GM21737 (cell line): ENCODE results near the gene PI16.
A peak's percentile ranks its signal among the peaks of the same experiment; 100 is the strongest.

Source experiments
- ATAC-seq: cut with Tn5 transposase; IDR thresholded peaks from one replicate; pipeline ENCODE4 v1.9.1; 2021; ENCODE audit warnings: mild to moderate bottlenecking, moderate library complexity; ENCODE audit not compliant: unreplicated experiment

PI16 gene, protein sequence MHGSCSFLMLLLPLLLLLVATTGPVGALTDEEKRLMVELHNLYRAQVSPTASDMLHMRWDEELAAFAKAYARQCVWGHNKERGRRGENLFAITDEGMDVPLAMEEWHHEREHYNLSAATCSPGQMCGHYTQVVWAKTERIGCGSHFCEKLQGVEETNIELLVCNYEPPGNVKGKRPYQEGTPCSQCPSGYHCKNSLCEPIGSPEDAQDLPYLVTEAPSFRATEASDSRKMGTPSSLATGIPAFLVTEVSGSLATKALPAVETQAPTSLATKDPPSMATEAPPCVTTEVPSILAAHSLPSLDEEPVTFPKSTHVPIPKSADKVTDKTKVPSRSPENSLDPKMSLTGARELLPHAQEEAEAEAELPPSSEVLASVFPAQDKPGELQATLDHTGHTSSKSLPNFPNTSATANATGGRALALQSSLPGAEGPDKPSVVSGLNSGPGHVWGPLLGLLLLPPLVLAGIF

DNA sequence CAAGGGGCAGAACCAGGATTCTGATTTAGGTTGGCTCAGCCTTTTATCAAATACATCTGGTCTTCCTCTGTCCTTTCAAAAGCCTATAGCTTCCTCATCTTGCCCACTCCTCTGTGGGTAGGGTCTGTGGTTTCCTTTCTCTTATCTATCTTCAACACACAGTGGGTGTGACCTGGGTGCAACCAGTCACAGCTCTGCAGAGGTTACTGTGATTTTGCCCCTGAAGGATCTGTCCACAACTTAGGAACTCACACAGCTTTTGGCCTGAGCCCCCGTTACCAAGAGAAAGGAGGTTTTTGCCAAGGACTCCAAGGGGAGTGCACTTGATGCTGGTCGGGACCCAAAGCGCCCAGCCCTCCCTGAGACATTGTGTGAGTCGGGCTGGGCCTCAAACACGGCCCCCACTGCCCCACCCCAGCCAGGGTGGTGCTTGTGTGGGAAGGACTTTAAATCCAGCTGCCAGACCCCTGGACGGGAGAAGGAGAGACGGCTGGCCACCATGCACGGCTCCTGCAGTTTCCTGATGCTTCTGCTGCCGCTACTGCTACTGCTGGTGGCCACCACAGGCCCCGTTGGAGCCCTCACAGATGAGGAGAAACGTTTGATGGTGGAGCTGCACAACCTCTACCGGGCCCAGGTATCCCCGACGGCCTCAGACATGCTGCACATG, at the start of gene PI16:
Gene PI16, plus strand, starts transcription at position 477 of the 670 bp plus-strand sequence. Its CDS starts 23 bp downstream, at position 500.
- no peak for ATAC-seq

DNA sequence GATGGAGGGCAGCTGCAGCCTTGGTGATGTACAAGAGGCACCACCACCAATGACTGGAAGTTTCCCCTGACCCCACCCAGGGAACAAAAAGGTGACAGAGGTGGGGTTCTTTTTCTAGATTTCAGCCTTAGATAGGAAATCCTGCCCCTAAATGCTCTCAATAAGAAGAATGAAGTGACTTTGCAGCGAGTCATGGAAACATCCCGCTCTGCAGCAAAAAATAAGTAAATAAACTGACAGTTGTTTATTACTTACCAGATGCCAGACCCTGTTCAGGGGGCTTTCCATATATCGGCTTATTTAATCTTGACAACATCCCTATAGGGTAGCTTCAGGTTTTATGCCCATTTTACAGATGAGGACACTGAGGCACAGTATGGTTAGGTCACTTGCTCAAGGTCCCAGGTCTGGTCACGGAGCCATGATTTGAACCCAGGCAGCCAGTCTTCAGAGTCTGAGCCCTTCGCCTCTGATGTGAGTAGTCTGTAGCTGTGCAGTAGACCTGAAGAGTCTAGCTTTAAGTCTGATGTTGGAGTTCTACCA, 49.6 kb upstream of the PI16 start:
- no peak for ATAC-seq

DNA sequence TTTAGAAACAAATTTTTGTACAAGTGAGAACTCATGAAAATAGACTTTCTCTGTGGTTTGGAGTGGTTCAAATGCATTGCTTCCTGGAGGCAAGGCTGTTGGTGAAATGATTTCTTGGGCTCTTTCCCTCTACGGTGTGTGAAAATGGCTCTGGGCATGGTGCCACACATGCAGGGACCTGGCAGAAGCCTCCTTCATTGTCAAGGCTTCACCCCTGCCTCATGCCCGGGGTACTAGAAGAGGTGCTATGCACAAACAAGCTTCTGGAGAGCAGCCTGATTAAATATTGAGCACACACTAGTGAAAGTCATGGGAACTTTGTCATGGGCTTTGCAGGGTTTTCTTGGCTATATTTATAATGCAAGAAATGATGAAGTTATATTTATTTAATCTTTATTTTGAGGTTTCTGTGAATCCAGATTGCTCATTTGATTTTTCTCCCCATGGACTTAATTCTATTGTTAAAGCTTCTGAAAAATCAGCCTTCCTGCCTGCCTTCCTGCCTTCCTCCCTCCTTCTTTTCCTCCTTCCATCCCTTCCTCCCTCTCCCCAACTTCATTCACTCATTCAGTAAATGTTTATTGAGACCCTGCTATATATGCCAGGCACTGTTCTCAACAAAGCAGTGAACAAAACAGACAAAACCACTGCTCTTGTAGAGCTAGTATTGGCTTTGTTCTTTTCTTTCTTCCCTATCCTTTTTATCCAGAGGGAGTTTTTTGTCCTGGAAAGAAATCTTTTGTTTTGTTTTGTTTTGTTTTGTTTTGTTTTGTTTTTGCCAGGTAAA, 47.8 kb upstream of the PI16 start:
- no peak for ATAC-seq

DNA sequence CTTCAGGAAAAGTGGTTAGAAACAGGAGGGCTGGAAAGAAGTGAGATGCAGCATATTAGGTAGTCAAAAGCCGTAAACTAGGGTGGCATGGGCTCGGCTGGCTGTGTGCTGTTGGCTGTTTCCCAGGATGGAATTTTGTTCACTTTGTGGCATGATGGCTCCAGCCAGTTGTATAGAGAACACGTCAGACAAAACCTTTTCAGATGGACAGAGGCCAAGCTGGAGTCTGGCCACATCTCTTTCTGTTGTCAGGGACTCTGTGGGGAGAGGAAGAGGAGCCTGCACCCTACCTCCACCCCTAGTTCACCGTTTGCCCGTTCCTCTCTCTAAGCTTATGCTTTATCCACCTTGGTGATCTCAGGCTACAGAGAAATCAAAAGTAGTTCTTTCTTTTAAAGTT, 46.8 kb upstream of the PI16 start:
- ATAC-seq = no peak

DNA sequence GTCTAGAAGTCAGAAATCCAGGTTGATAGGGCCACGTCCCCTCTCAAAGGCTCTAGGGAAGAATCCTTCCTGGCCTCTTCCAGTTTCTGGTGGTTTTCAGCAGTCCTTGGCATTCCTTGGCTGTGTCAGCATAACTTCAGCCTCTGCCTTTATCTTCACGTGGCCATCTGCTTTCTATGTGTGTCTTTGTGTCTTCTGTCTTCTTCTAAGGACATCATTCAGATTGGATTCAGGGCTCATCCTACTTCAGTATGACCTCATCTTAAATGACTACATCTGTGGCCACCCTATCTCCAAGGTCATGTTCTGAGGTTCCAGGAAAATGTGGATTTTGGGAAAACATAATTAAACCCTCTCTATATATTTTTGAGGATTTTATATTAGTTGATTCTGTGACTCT, 45.8 kb upstream of the PI16 start:
- ATAC-seq = no peak

DNA sequence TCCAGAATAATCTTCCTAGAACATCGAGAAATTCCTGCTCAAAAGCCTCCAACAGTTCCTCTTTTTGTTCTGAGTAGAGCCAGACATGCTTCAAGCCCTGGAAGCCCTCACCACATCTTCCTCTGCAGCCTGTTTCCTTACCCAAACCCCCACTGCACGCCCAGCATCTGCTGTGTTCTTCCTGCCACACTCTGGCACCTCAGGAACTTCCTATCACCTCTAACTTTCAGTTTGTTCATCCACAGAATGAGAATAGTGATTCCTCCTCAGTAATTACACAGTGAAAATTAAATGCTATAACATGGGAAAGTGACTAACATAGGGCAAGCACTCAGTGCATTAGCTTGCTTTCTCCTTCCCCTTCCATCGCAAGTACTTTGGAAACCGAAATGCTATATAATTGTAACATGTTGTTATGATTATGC, 42.5 kb upstream of the PI16 start:
- peak; percentile 14 for ATAC-seq

DNA sequence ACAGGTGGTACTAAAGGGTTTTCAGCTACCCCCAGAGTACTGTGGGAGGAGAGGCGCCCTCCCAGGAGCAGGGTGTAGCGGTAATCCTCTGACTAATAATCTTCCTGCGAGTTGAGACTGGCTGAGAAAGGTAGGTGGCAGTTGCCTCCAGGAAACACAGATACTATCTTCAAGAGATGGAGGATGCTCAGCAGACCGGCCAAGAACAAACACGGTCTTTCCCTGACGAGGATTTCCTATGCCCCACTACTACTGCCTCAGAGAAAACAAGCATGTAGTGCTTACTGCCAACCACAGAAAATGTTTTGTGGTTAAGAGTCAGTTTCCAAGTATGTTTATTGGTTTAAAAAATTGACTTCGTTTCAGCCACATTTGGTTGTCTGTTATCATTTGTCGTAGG, 42.0 kb upstream of the PI16 start:
- ATAC-seq = peak; percentile 85

DNA sequence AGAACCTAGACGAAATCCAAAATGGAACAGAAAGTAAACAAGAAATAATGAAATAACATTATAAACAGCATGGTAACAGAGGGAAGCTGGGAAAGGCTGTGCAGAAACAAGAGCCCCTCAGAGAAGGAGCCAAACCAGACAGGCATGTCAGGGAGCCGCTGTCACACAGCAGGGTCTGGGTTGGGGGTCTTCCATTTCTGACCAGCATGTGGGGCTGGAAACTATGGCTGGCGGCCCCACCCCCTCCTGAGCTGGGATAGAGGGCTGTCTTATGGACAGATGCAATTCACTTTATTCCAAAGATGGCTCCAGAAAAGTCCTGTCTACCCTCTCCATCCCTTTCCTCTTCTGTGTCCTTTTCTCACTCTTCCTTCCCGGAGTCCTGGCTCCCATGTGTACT, 41.5 kb upstream of the PI16 start:
- ATAC-seq = no peak

DNA sequence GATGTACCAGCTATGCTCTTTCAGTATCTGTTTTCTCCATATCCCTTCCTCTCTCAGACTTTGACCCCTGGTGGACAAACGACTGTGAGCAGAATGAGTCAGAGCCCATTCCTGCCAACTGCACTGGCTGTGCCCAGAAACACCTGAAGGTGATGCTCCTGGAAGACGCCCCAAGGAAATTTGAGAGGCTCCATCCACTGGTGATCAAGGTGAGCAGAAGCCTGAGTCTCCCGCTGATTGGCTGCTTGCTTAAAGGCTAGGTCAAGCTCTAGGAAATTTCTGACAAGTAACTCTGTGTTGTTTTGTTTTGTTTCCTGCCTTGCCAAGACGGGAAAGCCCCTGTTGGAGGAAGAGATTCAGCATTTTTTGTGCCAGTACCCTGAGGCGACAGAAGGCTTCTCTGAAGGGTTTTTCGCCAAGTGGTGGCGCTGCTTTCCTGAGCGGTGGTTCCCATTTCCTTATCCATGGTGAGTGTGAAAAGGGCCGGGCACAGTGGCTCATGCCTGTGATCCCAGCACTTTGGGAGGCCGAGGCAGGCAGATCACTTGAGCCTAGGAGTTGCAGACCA, 40.2 kb upstream of the PI16 start:
- no peak for ATAC-seq

DNA sequence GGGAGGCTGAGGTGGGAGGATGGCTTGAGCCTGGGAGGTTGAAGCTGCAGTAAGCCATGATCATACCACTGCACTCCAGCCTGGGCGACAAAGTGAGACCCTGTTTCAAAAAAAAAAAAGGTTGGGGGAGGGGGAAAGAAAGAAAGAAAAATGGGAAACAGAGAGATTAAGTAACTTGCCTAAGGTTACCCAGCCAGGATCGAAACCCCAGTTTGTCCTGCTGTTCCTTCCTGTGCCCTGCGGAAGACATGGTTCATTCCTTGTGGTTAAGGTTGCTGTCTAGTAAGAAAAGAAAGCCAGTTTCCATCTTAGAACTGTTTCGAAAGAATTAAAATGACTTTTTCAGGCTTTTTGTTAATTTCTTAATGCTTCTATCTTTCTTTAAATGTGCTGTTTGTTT, 38.9 kb upstream of the PI16 start:
- ATAC-seq = no peak

DNA sequence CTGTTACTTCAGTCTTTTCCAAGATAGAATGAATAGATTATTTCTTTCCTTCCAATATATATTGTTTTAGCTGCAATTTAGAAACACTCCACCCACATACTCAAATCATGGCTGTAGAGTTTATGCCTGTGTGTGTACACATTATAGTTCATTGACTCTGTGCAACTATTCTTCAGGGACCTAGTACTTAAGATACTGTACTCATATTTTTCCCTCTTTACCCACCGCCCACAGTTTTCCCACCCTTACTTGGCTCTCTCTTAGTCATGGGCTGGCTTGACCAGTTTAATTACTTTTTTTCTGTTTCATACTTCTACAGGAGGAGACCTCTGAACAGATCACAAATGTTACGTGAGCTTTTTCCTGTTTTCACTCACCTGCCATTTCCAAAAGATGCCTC, 38.4 kb upstream of the PI16 start:
- no peak for ATAC-seq

DNA sequence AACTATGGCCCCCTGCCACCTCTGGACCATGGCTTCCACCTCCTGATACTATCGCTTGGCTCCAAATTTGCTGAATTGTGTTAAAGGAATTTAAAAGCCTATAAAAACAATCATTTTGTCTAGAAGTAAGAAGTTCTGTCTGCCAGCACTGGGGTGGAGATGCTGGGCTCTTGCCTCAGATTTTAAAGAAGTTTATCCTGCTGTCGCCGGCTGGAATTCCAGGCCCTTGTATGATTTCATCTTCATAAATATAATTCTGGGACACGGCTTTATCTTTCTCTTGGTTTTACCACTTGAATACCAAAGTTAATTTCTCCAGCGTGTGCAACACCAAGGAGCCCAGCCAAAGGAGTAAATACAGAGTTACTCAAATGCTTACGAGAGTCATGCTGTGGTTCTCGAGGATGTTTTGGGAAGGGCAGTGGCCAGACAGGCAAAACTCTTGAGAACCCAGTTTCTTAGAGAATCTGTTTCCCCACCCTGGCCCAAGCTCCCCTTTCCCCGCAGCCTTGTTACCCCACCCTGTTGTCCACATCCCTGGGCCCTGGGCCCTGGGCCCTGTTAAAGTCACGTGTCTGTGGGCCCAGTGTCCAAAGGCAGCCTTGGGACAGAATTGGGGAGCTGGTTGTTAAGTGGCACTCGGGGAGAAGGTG, 36.9 kb upstream of the PI16 start:
- ATAC-seq = no peak

DNA sequence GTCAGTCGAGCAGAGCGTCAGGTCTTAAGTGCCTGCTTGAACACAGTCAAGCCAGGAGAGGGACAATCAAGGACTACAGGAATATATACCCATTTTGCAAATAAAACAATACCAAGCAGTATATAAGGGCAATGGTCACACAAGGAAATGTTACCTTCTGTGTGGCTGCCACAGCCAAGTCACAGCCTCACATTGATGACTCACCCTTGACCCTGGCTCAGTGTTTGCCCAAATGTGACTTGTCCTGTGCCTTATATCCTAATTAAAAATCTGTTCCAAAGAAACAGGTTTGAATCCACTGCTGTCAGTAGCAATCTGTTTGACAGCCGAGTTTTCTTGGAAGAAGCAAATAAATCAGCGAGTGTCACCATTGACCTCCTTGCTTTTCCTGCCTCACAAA, 34.5 kb upstream of the PI16 start:
- no peak for ATAC-seq

DNA sequence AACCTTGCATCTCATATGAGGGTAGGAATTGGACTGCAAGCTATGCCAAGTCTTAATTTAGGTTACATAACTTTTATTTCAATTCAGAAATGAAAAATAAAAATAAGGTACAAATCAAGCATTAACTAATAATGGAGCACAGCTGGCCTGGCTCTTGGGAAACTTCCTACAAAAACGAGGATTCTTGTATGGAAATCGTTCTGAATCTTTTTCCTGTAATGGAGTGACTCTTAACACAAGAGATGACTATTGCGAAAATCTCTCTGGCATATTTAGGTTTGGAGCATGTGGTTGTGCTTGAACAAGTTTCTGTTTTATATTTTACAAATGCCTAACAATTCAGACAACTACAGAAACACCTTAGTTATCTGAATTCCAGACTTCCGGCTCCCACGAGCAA, 34.0 kb upstream of the PI16 start:
- ATAC-seq = no peak

DNA sequence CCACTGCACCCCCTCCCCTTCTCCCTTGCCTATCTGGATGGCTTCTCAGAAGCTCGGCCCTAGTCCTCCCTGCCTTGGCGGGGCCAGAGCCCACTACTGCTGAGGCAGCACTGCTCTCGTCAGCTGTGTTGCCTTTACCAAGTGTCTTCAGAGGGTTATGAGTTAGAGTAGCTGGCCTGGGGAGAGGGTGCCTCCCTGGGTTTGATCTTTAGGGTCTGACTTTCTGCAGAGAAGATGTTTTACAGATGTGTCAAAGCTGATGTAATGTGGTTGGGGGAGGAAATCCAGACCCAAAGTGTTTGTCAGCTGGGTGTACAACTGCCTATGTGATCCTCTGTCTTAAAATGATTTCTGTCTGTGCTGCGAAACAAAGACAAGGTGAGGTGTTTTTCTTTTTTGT, 30.4 kb upstream of the PI16 start:
- ATAC-seq = no peak

DNA sequence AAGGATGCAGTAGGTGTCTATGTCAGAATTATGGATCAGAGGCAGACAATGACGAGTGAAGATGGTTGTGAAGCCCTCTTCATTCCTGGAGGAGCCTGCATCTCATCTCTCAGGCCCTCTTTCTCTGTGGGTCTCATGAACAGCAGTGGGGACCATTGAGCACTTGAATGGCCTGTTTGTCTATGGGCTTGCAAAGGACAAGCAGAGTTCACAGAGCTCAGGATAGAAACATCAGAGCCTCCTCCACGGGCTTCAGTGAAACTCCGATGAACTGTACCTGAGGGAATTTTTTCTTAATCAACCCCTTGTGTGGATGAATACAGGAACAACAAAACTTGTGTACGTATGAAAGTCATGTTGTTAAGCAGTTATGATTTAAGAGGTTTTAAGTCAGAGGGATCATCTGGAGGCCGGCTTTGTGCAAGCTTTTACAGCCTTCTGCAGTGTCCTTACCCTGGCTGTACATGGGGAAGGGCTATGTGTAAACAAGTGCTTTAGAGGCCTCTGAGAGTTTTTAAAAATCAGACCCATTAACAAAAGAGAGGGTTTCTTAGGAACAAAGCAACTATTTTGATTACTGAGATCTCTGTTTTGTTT, 29.7 kb upstream of the PI16 start:
- no peak for ATAC-seq

DNA sequence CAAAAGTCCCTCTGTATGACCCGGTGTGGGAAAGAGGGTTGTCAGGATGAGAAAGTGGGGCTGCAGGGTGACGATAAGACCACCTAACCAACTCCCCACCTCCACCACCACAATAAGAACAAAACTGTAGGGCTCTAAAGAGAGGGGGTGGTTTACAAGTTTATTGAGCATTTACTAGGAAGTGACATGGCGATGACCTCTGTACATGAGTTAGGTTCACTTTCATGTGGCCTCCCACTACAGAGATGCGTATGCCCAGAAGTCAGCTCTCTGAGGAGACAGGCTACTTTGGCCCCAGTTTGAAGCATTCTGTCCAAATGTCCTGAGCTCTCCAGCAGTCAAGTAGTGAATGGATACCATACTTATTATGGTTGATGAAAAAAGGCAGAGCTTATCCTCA, 28.7 kb upstream of the PI16 start:
- ATAC-seq = no peak

DNA sequence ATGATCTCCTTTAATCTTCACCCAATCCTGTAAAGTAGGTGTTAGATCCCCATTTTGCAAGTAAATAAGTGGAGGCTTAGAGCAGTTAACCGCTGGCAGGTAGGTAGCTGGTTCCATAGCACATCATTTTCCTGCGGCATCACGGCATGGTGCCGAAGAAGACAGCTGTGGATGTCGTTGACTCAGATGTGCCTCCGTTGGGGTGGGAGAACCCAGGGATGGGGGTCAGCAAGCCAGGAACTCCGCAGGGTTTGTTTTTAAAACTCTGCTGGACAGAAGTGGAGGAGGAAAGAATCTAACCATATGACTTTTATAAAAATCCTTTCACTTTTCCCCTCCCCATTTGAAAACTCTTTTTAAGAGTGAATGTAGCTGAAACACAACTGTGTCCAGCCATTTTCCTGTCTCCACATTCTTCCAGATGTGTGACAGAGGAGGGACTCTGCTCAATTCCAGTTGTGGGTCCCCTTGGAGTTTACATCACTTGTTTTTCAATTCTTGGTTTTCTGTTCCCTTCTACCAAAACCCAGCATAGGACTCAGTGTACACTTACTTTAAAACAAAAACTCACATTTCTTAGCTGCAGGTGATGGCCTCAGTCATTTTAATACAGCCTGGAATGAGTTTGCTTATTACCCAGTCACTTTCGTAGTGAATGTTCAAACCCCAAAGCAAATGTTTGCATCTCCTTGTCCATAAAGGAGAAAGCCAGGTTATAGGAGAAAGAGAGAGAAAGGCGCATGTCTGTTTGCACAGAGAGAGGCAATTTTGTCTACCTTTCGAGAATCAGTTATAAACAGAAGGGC, 27.6 kb upstream of the PI16 start:
- ATAC-seq = no peak
